Panc1 (cell line): ENCODE results near the gene SLC6A7. TPM values are rescaled to one million over a fixed set of nuclear protein-coding genes. Genes with fewer than 3 reads are reported as not detected.

ENCODE experiments used
- ATAC-seq: fragments of 200-7000 bp; cut with Tn5 transposase; 2 replicates; pipeline ENCODE4 v1.9.1; 2020; ENCODE audit warnings: mild to moderate bottlenecking, moderate library complexity
- BruUV-seq: library from RNA; stranded (reverse); fragments of 400-500 nt; replicated peaks from 2 replicates; lab custom pipeline; 2021; lab: Mats Ljungman, UMichigan
- CTCF ChIA-PET: fragments of 300-600 bp; sonication (Branson Sonifier 250); formaldehyde crosslinking; loops from one replicate; lab custom pipeline; 2022; ENCODE audit warnings: antibody characterized with exemption; lab: Charles Lee
- POLR2A ChIA-PET: fragments of 300-600 bp; sonication (Branson Sonifier 250); formaldehyde crosslinking; loops from one replicate; lab custom pipeline; 2022; ENCODE audit warnings: antibody characterized with exemption; lab: Charles Lee
- DNase-seq: peaks from one replicate; pipeline ENCODE4 v3.0.0-alpha.2; 2010; ENCODE audit warnings: low read depth, low spot score
- H3K27ac ChIP-seq: 2 replicates; pipeline ENCODE4 v1.5.1; 2011; ENCODE audit warnings: mild to moderate bottlenecking, low read length, inconsistent platforms
- H3K27me3 ChIP-seq: fragments of 200-500 bp; sonication (Bioruptor generic); 2 replicates; pipeline ENCODE4 v1.6.0; 2014; ENCODE audit warnings: low read length, inconsistent platforms; ENCODE audit not compliant: control insufficient read depth, insufficient read depth
- H3K36me3 ChIP-seq: fragments of 200-500 bp; sonication (Bioruptor generic); 2 replicates; pipeline ENCODE4 v1.5.1; 2014; ENCODE audit warnings: inconsistent platforms, mild to moderate bottlenecking, low read length, moderate library complexity; ENCODE audit not compliant: control insufficient read depth, insufficient read depth
- H3K4me1 ChIP-seq: 2 replicates; pipeline ENCODE4 v1.5.1; 2011; ENCODE audit warnings: inconsistent platforms, mild to moderate bottlenecking, low read length, moderate library complexity; ENCODE audit not compliant: control insufficient read depth, insufficient read depth
- H3K4me3 ChIP-seq, 2 experiments: 2 replicates each; pipeline ENCODE4 v1.5.1; 2011 to 2012; ENCODE audit warnings: low read depth in 2 of 2, low read length in 2 of 2, mild to moderate bottlenecking in 2 of 2, inconsistent platforms in 1 of 2, moderate library complexity in 1 of 2
- H3K9me3 ChIP-seq: fragments of 200-500 bp; sonication (Bioruptor generic); 2 replicates; pipeline ENCODE4 v1.5.1; 2014; ENCODE audit warnings: low read depth, mild to moderate bottlenecking, inconsistent platforms, low read length, moderate library complexity; ENCODE audit not compliant: control insufficient read depth, insufficient read depth
- POLR2AphosphoS5 ChIP-seq: IDR thresholded peaks from 2 replicates; pipeline ENCODE4 v1.6.1; 2012; ENCODE audit warnings: mild to moderate bottlenecking, low read depth, low read length, moderate library complexity
- SIN3A ChIP-seq: IDR thresholded peaks from 2 replicates; pipeline ENCODE4 v1.6.1; 2012; ENCODE audit warnings: low read depth, mild to moderate bottlenecking, low read length, moderate library complexity, borderline replicate concordance; ENCODE audit not compliant: insufficient read depth
- TCF7L2 ChIP-seq: IDR thresholded peaks from 2 replicates; pipeline ENCODE4 v1.6.1; 2011; ENCODE audit warnings: mild to moderate bottlenecking, low read depth, low read length, inconsistent platforms
- in situ Hi-C: cut with HindIII; loops from 2 replicates; pipeline ENCODE4 v1.10.0; 2016; ENCODE audit warnings: low sequenced_read_pairs, low pct_unique_long_range_greater_than_20kb
- intact Hi-C: fragments of 100-400 bp; cut with micrococcal nuclease; formaldehyde crosslinking; loops from one replicate; pipeline ENCODE4 v1.10.0; 2022; ENCODE audit not compliant: unreplicated experiment
- total RNA-seq: library from RNA; stranded (reverse); gene quantifications from one replicate; pipeline ENCODE4 v1.2.1, GENCODE V29; 2021; ENCODE audit not compliant: unreplicated experiment
- TF ChIP-seq, protein P1 (sequence below): fragments of 450-650 bp; IDR thresholded peaks from 2 replicates; pipeline ENCODE4 v1.5.1; 2017; ENCODE audit warnings: mild to moderate bottlenecking
- TF ChIP-seq, protein P2 (sequence below), 2 experiments: IDR thresholded peaks; 2 replicates each; pipeline ENCODE4 v1.6.1; 2011 to 2012; ENCODE audit warnings: low read depth in 2 of 2, control low read depth in 1 of 2, low read length in 1 of 2, mild to moderate bottlenecking in 1 of 2, moderate library complexity in 1 of 2; ENCODE audit not compliant: insufficient read depth in 1 of 2

Gene SLC6A7
- total RNA-seq, 1 experiment from 2014 or later = not detected

DNA sequence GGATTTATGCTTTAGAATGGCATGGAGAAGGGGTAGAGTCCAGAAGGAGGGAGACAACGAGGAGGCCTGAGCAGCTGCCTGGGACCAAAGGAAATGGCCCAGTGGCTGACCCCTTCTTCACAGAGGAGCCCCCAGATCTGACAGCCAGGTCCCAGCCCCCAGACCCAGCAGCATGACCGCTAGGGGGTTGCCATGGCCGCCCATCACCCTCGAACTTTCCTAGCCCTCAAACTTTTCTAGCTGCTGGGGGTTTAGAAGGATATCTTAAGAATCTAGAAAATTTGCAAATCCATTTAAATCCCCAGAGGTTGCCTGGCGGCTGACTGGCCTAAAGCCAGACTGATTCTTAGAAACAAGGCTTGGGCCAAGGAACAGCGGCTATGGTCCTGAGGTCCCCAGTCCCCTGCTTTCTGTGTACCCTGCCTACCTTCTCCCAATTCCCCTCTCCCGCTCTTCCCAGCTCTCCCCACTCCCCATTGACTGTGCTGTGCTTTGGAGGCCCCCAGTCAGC lies 35.2 kb upstream of the SLC6A7 start:
- in situ Hi-C loops = no loop called here
- Histone ChIP-seq H3K27me3 (no peaks in the 10 kb centered on the region), H3K4me3 (peak overlapping the region in 1 of 2 experiments; percentile 37; a peak in 1 of 4 replicates), H3K27ac (no peak overlapping the region), H3K36me3 (no peaks in the 10 kb centered on the region), H3K4me1 (peaks cover 8% of the 10 kb centered on the region), H3K9me3 (no peaks in the 10 kb centered on the region)
- ATAC-seq (no peak), DNase-seq (no peak)
- CTCF ChIA-PET = no interaction called here
- TF ChIP-seq, protein P1, sequence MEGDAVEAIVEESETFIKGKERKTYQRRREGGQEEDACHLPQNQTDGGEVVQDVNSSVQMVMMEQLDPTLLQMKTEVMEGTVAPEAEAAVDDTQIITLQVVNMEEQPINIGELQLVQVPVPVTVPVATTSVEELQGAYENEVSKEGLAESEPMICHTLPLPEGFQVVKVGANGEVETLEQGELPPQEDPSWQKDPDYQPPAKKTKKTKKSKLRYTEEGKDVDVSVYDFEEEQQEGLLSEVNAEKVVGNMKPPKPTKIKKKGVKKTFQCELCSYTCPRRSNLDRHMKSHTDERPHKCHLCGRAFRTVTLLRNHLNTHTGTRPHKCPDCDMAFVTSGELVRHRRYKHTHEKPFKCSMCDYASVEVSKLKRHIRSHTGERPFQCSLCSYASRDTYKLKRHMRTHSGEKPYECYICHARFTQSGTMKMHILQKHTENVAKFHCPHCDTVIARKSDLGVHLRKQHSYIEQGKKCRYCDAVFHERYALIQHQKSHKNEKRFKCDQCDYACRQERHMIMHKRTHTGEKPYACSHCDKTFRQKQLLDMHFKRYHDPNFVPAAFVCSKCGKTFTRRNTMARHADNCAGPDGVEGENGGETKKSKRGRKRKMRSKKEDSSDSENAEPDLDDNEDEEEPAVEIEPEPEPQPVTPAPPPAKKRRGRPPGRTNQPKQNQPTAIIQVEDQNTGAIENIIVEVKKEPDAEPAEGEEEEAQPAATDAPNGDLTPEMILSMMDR = no peak
- TF ChIP-seq SIN3A (no peak), TCF7L2 (no peak), POLR2AphosphoS5 (no peak)
- TF ChIP-seq, protein P2, sequence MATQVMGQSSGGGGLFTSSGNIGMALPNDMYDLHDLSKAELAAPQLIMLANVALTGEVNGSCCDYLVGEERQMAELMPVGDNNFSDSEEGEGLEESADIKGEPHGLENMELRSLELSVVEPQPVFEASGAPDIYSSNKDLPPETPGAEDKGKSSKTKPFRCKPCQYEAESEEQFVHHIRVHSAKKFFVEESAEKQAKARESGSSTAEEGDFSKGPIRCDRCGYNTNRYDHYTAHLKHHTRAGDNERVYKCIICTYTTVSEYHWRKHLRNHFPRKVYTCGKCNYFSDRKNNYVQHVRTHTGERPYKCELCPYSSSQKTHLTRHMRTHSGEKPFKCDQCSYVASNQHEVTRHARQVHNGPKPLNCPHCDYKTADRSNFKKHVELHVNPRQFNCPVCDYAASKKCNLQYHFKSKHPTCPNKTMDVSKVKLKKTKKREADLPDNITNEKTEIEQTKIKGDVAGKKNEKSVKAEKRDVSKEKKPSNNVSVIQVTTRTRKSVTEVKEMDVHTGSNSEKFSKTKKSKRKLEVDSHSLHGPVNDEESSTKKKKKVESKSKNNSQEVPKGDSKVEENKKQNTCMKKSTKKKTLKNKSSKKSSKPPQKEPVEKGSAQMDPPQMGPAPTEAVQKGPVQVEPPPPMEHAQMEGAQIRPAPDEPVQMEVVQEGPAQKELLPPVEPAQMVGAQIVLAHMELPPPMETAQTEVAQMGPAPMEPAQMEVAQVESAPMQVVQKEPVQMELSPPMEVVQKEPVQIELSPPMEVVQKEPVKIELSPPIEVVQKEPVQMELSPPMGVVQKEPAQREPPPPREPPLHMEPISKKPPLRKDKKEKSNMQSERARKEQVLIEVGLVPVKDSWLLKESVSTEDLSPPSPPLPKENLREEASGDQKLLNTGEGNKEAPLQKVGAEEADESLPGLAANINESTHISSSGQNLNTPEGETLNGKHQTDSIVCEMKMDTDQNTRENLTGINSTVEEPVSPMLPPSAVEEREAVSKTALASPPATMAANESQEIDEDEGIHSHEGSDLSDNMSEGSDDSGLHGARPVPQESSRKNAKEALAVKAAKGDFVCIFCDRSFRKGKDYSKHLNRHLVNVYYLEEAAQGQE (IDR thresholded peaks at IDR 0.05; ENCODE audit: insufficient read depth in 1 of 2, low read depth in 2 of 2, low read length in 1 of 2) = no peak
- intact Hi-C loops = no loop called here
- no TSS peak for BruUV-seq
- POLR2A ChIA-PET = interaction anchor here (0.6 kb wide), 1 partner anchor 164 kb away, joined by 4 read pairs; no protein-coding TSS in a partner anchor

DNA sequence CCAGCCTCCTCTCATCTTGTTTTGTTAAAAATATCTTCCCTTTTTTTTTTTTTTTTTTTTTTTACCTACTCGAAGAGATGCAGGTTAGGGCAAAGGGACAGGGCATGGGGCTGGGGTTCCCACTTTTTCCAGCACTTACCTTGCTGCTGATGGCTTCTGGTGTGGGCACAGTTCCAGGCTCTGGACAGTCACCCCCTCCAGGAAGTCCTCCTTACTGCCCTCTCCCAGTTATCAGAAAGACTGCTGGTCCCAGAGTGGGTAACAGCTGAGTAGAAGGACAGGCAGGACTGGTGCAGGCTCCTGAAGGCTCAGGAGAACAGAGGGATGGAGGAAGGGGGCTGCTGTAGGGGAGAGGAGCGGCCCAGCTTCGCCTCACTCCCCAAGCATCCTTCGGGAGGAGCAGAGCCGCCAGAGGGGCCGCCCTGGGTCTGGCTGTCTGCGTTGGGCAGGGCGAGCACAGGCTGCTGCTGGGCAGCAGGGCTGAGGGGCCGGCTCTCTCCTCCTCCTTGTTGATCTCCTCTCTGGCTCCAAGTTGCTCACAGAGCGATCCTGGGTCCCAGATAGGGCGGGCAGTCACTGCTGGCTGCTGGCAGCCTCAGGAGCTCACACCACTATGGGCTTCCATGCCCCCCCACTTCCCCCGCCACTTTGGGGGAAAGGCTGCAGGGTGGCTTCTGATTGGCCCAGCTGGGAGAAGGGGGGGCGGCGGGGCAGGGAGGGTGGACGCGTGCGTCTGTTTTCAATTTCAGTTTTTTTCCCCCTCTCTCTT lies 34.4 kb upstream of the SLC6A7 start, which contains the start of gene PDGFRB:
Gene PDGFRB (minus strand): TSS at position 588 of the 769 bp plus-strand sequence. CDS start 18,798 bp downstream, outside the sequence.
- POLR2A ChIA-PET = interaction anchor here (0.6 kb wide), 1 partner anchor 164 kb away, joined by 4 read pairs; no protein-coding TSS in a partner anchor
- no TSS peak for BruUV-seq
- intact Hi-C loops (no loop called here), in situ Hi-C loops (no loop called here)
- Histone ChIP-seq H3K36me3 (no peaks in the 10 kb centered on the region), H3K4me3 (peak within 1 kb of the TSS; percentile 37 to 42), H3K9me3 (no peaks in the 10 kb centered on the region), H3K4me1 (peaks cover 8% of the 10 kb centered on the region), H3K27me3 (no peaks in the 10 kb centered on the region), H3K27ac (no peak within 1 kb of the TSS)
- TF ChIP-seq, protein P1 = no peak
- TF ChIP-seq, protein P2 (IDR thresholded peaks at IDR 0.05; ENCODE audit: insufficient read depth in 1 of 2, low read depth in 2 of 2, low read length in 1 of 2) = no peak
- DNase-seq (no peak), ATAC-seq (peak; percentile 71)
- CTCF ChIA-PET = interaction anchor here (0.6 kb wide), 1 partner anchor 232 kb away, joined by 5 read pairs; no protein-coding TSS in a partner anchor
